ENCODE measurements around the gene SLC25A44.

- TF ChIP-seq CTCF (IDR thresholded peaks at IDR 0.05) (no peak), EZH2 (IDR thresholded peaks at IDR 0.05; ENCODE audit: borderline replicate concordance, insufficient read depth, low read depth, low read length, poor library complexity, severe bottlenecking) (no peak)
These were observed 35.9 kb upstream of the SLC25A44 start for GRCh38 chr1:156157966-156158365.
